ENCODE measurements around the gene RPL18A. TPM values are rescaled to one million over a fixed set of nuclear protein-coding genes. Genes with fewer than 3 reads are reported as not detected.
A peak's percentile ranks its signal among the peaks of the same experiment; 100 is the strongest.

Gene RPL18A
- polyA plus RNA-seq (2012; rRNA removed), result 2,138 and 2,695 TPM in 2 replicates
- 1,924 and 2,091 TPM in 2 replicates for polyA plus RNA-seq (2012; cell fraction: cytosol; rRNA removed)
- polyA plus RNA-seq (2012; cell fraction: nucleus; rRNA removed), result 669 and 951 TPM in 2 replicates

GRCh38 chr19:17859533-17860330 lies at the start of gene RPL18A:
RPL18A (plus strand) TSS chr19:17859910; CDS start chr19:17859957, 47 bp downstream.
- Histone ChIP-seq H3F3A (replicated peaks; ENCODE audit: insufficient read depth) (peaks cover 20% of the 10 kb centered on the region), H3K4me3 (ENCODE audit: low read depth in 2 of 2, low read length in 1 of 2) (peak within 1 kb of the TSS; percentile 86 to 91), H3K9ac (peak within 1 kb of the TSS; percentile 91), H3K36me3 (replicated peaks in 1 of 2; ENCODE audit: control insufficient read depth in 1 of 2, insufficient read depth in 2 of 2, low read length in 1 of 2) (peaks cover 31 to 42% of the 10 kb centered on the region in 2 experiments), H4K20me1 (ENCODE audit: insufficient read depth) (peaks cover 47% of the 10 kb centered on the region), H3K79me2 (ENCODE audit: insufficient read depth) (peaks cover 31% of the 10 kb centered on the region), H3K4me1 (ENCODE audit: control insufficient read depth in 1 of 2, insufficient read depth in 2 of 2, low read depth in 1 of 2, low read length in 1 of 2) (peaks cover 0 to 17% of the 10 kb centered on the region in 2 experiments; a peak in 1 of 4 replicates), H3K4me2 (peak within 1 kb of the TSS; percentile 99), H3K27me3 (ENCODE audit: insufficient read depth) (no peaks in the 10 kb centered on the region), H3K9me2 (no peaks in the 10 kb centered on the region), H3K27ac (ENCODE audit: low read depth in 2 of 2, low read length in 1 of 2) (peak within 1 kb of the TSS; percentile 62 to 78), H3K9me3 (no peaks in the 10 kb centered on the region), H2AFZ (ENCODE audit: low read depth) (peak within 1 kb of the TSS; percentile 92)
- DNase-seq, result peak; percentile 96
- WGBS (ENCODE audit: low lambda C conversion rate), result 0% methylated on average over 12 of the region's 80 CpGs
- ChIA-PET CTCF (interaction anchor here (0.7 to 13.8 kb wide), 32 partner anchors 8 to 405 kb away, joined by 3 to 139 read pairs (median 4); partner anchors contain the start of genes B3GNT3, CCDC124, JAK3 and SLC5A5), POLR2A (interaction anchor here (0.6 to 2.4 kb wide), 30 partner anchors 8 to 420 kb away, joined by 3 to 27 read pairs (median 4); partner anchors contain the start of genes B3GNT3, CCDC124, JAK3 and MAP1S)
- TF ChIP-seq CTCF (IDR thresholded peaks at IDR 0.05) (peak; percentile 78), REST (IDR thresholded peaks at IDR 0.05; ENCODE audit: low read depth, low read length) (peak; percentile 63; the same call in 1 of the 2 replicates), USF2 (IDR thresholded peaks at IDR 0.05; ENCODE audit: borderline replicate concordance, low read depth, low read length) (no peak), GATA2 (CRISPR knock-in tag; IDR thresholded peaks at IDR 0.05) (no peak), POLR2AphosphoS5 (IDR thresholded peaks at IDR 0.05; ENCODE audit: low read depth, low read length) (peak; percentile 96), USF1 (IDR thresholded peaks at IDR 0.05; ENCODE audit: borderline replicate concordance, low read depth) (no peak), RFX5 (IDR thresholded peaks at IDR 0.05; ENCODE audit: low read length) (no peak), MEF2A (IDR thresholded peaks at IDR 0.05; ENCODE audit: borderline replicate concordance, low read depth) (no peak), NRF1 (IDR thresholded peaks at IDR 0.05; ENCODE audit: low read depth, low read length) (peak; percentile 57), FOXM1 (IDR thresholded peaks at IDR 0.05; ENCODE audit: low read depth) (no peak), ELF1 (IDR thresholded peaks at IDR 0.05) (peak; percentile 75; the same call in 1 of the 2 replicates), TAF1 (IDR thresholded peaks at IDR 0.05; ENCODE audit: borderline replicate concordance, low read depth, low read length) (peak; percentile 97), CHD2 (IDR thresholded peaks at IDR 0.05; ENCODE audit: low read length, partially characterized antibody) (peak; percentile 95), TCF12 (IDR thresholded peaks at IDR 0.05) (no peak; the same call in 1 of the 2 replicates), TEAD4 (IDR thresholded peaks at IDR 0.05; ENCODE audit: borderline replicate concordance, insufficient read depth) (no peak), MAX (IDR thresholded peaks at IDR 0.05; ENCODE audit: low read depth) (peak; percentile 95), SIN3A (IDR thresholded peaks at IDR 0.05; ENCODE audit: borderline replicate concordance, low read depth, low read length) (0 out of 2 replicates have a peak, but pooled peaks have one; percentile 45), NFIC (IDR thresholded peaks at IDR 0.05; ENCODE audit: borderline replicate concordance) (no peak), GABPA (IDR thresholded peaks at IDR 0.05; ENCODE audit: low read depth) (peak; percentile 96), YY1 (IDR thresholded peaks at IDR 0.05; ENCODE audit: low read depth) (peak; percentile 92), RXRA (IDR thresholded peaks at IDR 0.05; ENCODE audit: borderline replicate concordance, low read depth) (no peak), FOSL2 (IDR thresholded peaks at IDR 0.05; ENCODE audit: borderline replicate concordance, low read depth) (no peak)

Data from SK-N-SH (cell line).